KOPT-K1 (cell line): ENCODE data around the gene TBC1D30.
"Not testable (repeated sequence)": the region's sequence is repeated elsewhere in the genome, so short reads cannot be mapped to it uniquely, and the experiment has no call there.

Experiments
- H3K27ac ChIP-seq: fragments of 200-600 bp; sonication (generic); 2 replicates; pipeline ENCODE4 v1.5.1; 2016; ENCODE audit warnings: antibody characterized with exemption, mild to moderate bottlenecking, low read depth, low read length; ENCODE audit not compliant: poor library complexity, severe bottlenecking
- H3K36me3 ChIP-seq: fragments of 200-600 bp; sonication (generic); 2 replicates; pipeline ENCODE4 v1.5.1; 2017; ENCODE audit warnings: antibody characterized with exemption, mild to moderate bottlenecking, low read length, moderate library complexity; ENCODE audit not compliant: insufficient read depth
- H3K9me3 ChIP-seq: fragments of 200-600 bp; sonication (generic); 2 replicates; pipeline ENCODE4 v1.5.1; 2017; ENCODE audit warnings: antibody characterized with exemption, low read length, mild to moderate bottlenecking; ENCODE audit not compliant: insufficient read depth, poor library complexity, severe bottlenecking

The TBC1D30 gene

DNA sequence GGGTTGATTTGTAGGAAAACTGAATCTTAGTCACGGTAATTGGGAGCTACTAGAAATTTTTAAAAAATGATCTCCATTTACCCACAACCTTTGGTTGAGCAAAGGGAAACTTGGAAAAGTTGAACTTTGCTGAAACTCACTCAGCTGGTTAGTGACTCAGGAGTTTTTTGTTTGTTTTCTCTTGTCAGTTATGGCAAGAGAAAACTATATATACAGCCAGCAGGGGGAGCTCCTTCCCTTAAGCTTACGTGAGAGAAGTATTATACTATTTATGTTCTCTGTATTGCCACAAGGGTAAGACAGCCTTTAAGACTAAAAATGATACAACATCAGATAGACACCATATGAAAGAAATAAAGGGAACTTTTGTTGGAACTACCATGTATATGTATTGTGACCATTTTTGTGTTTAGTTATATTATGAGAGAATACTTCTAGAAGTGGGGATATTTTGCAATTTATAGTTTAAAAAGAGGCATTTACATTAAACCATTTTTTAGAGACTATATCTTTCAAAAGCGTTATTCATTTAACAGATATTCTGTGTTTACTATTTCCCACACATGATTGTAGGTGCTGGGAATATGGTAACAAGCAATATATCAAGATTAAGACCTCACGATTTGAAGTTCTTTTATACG lies 28.1 kb upstream of the TBC1D30 start:
- H3K9me3 ChIP-seq: no peaks in the 10 kb centered on the region
- H3K36me3 ChIP-seq: no peaks in the 10 kb centered on the region
- H3K27ac ChIP-seq: no peak overlapping the region

DNA sequence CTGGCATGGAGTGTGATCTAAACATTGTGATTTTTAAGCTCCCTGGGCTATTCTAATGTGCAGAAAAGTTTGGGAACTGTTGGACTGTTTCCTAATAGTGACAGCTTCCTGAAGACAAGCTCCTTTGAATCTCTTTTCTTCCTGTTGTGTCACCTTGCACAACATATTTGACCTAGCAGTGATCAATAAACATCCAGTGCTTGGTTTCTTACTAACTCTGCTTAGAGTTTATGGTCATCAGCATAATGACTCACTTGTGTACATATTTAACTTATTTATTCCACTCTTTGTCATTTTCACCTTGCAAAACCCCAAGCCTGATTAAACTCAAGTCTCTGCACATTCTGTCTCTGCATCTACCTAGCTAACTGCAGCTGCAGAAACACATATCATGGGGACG lies 27.3 kb upstream of the TBC1D30 start:
- no peak overlapping the region for H3K27ac ChIP-seq
- H3K36me3 ChIP-seq: no peaks in the 10 kb centered on the region
- H3K9me3 ChIP-seq: no peaks in the 10 kb centered on the region

DNA sequence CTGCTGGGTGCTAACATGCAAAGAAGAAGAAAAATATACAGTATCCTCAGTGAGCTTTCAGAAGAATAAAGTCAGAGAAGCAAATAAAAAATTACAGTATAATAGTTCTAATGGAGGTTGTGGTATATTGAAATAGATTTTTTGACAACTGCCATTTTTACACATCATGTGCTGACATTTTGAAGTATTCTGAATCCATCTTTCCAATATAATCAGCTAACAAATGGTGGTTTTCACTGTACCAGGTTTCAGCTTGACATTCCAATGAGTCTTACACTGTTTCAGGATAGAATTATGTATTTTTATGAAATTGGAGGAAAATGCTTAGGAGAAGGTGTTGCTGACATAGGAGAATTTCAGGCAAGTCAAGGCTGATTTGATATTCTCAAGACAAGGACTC lies 26.3 kb upstream of the TBC1D30 start:
- H3K36me3 ChIP-seq: no peaks in the 10 kb centered on the region
- H3K9me3 ChIP-seq: no peaks in the 10 kb centered on the region
- no peak overlapping the region for H3K27ac ChIP-seq

DNA sequence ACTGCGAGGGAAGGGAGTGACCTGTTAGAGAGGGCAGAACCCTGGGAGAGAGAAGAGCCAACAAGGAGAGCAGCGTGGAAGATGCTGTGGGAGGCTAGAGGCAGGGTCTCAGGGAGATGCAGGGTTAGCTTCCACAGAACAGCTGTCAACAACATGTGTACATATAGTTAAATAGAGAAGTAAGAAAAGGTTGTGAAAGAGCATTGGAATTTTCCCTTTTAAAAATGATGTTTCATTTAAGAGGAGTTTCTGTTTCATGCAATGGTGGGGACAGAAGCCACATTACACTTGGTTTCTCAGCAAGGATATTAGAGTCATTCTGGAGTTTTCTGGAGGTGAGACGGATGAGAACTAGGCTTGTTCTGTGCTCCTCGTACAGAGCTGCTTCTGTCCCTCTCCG lies 23.8 kb upstream of the TBC1D30 start:
- Histone ChIP-seq H3K36me3 (no peaks in the 10 kb centered on the region), H3K27ac (no peak overlapping the region), H3K9me3 (no peaks in the 10 kb centered on the region)

DNA sequence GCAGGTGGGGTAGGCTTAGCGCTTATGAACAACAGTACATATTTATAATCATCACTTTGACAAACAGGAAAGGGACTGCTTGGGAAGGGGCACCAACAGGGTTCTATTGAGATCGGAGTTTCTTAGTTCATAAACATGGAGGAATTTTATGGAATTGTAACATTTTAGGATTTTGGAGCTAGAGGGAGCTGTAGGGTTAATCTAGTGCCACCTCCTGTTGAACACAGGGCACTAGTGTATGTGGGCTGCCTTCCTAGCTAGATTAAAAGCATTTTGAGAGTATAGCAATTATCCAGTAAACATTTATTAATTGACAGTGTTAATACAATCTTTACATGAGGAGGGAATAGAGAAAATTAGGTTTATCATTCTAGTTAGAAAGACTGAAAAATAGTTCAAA lies 23.1 kb upstream of the TBC1D30 start:
- no peak overlapping the region for H3K27ac ChIP-seq
- no peaks in the 10 kb centered on the region for H3K36me3 ChIP-seq
- H3K9me3 ChIP-seq: no peaks in the 10 kb centered on the region

DNA sequence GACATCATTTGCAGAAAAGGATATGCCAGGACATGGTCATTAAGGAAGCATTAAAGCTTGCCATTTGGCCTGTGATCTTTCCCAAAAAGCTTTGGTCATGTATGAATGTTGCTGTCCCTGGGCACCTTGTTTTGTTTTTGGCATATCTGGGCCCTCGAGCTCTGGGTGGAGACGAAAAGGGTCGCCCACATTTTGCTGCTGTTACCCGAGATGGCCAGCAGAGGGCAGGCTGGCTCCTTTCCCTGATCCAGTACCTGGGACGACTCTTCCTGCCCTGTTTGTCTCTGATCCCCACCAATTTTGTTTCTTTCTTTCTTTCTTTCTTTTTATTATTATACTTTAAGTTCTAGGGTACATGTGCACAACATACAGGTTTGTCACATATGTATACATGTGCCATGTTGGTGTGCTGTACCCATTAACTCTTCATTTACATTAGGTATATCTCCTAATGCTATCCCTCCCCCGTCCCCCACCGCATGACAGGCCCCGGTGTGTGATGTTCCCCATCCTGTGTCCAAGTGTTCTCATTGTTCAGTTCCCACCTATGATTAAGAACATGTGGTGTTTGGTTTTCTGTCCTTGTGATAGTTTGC lies 22.2 kb upstream of the TBC1D30 start:
- not testable (repeated sequence) for H3K27ac ChIP-seq, H3K36me3 ChIP-seq, H3K9me3 ChIP-seq

DNA sequence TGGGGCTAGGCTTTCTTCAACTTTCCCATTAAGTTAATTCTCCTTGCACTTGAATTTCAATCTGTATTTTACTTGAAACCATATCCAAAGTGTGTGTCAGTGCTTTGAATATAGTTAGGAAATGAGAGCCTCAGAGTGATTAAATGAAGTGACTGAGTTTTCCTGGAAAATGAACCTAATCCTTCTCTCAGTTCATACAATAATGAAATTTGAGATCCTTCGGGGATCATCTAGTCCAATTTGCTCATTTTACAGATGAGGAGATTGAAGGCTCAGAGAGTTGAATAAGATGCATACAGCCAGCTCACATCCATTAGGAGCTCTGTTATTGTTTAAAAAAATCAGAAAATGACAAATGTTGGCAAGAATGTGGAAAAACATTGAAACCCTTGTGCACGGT lies 18.3 kb upstream of the TBC1D30 start:
- no peak overlapping the region for H3K27ac ChIP-seq
- no peaks in the 10 kb centered on the region for H3K9me3 ChIP-seq
- no peaks in the 10 kb centered on the region for H3K36me3 ChIP-seq

DNA sequence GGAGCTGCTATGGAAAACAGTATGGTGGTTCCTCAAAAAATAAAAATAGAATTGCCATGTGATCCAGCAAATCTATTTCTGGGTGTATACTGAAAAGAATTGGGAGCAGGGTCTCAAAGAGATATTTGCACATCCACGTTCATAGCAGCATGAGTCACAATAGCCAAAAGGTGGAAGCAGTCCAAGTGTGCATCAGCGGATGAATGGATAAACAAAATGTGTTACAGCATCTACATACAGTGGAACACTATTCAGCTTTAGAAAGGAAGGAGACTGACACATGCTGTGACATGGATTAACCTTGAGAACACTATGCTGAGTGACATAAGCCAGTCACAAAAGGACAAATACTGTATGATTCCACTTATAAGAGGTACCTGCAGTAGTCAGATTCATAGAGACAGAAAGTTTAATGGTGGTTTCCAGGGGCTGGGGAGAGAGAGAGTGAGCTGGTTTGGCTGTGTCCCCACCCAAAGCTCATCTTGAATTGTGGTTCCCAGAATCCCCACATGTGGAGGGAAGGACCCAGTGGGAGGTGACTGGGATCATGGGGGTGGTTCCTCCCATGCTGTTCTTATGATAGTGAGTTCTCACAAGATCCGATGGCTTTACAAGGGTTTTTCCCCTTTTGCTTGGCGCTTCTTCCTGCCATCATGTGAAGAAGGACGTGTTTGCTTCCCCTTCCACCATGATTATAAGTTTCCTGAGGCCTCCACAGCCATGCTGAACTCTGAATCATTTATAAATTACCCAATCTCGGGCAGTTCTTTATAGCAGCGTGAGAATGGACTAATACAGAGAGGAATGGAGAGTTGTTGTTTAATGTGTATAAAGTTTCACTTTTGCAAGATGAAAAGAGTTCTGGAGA lies 17.6 kb upstream of the TBC1D30 start:
- Histone ChIP-seq H3K9me3 (no peaks in the 10 kb centered on the region), H3K36me3 (no peaks in the 10 kb centered on the region), H3K27ac (no peak overlapping the region)

DNA sequence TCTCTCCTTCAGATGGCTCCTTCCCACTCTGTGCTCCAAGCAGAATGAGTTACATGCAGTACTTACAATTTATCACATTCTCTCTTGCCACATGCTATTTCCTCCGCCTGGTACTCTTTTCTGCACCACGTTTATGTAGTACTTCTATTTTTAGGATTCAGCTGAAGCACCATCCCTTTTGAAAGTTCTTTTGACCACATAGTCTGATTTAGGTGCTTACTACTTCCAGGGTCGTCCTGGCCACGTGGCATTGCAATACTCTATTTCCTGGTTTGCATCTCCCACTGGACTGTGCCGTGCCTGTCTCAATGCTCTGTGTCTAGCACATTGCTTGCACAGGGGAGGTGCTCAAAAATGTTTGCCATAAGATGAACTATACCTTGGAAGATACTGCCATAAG lies 16.3 kb upstream of the TBC1D30 start:
- H3K27ac ChIP-seq: no peak overlapping the region
- H3K36me3 ChIP-seq: no peaks in the 10 kb centered on the region
- H3K9me3 ChIP-seq: no peaks in the 10 kb centered on the region

DNA sequence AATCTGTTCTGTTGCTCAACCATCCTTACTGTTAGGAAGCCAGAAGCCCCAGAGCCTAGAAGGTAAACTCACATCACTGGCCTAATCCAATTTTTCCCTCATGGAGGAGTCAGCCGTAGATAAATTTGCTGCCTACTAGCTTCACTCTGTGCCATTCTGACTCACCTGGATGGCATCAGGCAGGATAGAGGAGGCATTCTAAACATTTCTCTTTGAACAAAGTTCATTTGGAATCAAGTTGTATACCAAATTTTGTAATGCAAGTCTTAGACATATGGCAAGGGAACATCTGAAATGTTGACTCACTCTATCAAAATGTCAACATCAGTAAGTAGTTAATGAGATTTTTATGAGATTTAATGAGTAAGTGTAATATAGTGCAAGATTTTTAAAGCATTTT lies 13.6 kb upstream of the TBC1D30 start:
- Histone ChIP-seq H3K27ac (no peak overlapping the region), H3K36me3 (no peaks in the 10 kb centered on the region), H3K9me3 (no peaks in the 10 kb centered on the region)

DNA sequence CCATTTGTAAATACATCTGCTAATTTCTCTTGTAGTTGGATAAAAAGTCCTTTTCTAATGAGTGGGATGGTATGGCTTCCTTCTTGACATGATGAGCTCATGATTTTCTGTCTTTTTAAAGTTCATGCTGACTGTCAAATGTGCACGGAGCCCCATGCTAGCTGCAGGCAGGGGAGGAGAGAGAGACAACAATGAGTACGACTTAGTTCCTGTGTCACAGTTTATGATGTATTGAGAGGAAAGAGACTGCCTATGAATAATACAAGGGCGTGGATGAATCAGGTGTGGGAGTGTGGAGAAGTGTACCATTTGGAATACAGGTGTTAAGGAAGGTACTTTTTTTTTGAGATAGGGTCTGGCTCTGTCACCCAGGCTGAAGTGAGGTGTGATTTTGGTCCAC lies 10.7 kb upstream of the TBC1D30 start:
- no peaks in the 10 kb centered on the region for H3K36me3 ChIP-seq
- H3K9me3 ChIP-seq: no peaks in the 10 kb centered on the region
- H3K27ac ChIP-seq: no peak overlapping the region

DNA sequence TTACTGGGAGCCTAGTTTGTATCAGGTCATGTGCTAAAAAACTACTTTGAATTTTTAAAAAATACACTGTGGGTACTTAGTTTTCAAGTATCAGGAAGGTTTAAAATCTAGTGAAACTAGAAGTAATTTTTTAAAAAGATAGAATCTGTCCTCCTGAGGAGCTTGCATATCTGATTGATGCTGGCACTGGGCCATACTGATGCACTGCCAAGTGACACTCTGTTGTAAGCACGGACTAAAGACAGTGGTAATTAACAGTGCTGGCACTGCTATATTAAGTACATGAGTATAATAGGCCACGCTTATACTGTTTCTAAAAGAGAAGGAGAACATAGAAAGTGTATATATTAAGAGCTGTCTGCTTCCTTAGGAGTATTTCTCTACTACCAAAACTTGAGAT lies 10.0 kb upstream of the TBC1D30 start:
- Histone ChIP-seq H3K9me3 (no peaks in the 10 kb centered on the region), H3K27ac (no peak overlapping the region), H3K36me3 (no peaks in the 10 kb centered on the region)

DNA sequence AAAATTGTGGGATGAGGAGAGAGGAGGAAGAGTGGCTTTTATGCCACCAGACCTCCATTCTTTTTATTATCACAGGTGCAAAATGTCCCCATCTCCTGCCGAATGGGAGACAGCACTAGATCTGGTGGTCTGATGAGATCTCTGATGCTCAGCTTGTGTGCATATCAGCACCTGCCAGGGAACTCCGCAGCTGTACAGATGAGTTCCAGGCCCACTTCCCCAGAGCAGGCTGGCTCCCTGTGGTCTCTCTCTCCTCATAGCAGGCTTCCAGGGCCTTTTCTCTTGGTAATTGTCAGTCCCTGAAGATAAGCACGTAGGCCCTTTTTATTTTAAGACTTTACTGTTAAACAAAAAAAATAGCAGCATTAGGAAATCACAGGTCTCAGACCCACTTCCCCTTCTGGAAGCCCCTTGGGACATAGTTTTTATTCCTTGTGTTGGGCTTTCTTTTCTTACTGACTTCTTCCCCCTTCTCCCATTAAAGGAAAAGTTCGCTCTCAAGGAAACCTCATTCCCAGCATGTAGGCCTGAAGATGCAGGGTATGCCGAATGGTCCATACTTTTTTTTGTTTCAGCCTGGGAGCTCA lies 4.5 kb upstream of the TBC1D30 start:
- Histone ChIP-seq H3K27ac (no peak overlapping the region), H3K36me3 (no peaks in the 10 kb centered on the region), H3K9me3 (peaks cover 27% of the 10 kb centered on the region)

DNA sequence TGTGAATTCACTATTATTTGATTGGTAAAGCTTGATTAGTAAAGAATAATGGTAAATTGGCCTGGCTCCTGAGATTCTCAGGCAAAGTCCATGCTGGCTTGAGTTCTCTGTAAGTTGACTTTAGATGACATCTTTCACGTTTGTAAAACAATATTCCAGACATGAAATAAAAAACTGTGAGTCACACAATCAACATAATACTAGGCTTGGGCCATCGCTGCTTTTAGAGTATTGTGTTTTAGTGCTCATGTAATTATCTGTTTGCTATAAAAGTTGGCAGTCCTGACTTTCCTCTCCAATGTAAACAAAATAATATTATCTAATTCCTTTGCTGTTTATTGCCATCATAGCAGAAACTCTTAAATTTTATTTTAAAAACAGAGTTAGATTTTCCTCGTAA lies 3.9 kb upstream of the TBC1D30 start:
- Histone ChIP-seq H3K36me3 (no peaks in the 10 kb centered on the region), H3K9me3 (peaks cover 34% of the 10 kb centered on the region), H3K27ac (no peak overlapping the region)

DNA sequence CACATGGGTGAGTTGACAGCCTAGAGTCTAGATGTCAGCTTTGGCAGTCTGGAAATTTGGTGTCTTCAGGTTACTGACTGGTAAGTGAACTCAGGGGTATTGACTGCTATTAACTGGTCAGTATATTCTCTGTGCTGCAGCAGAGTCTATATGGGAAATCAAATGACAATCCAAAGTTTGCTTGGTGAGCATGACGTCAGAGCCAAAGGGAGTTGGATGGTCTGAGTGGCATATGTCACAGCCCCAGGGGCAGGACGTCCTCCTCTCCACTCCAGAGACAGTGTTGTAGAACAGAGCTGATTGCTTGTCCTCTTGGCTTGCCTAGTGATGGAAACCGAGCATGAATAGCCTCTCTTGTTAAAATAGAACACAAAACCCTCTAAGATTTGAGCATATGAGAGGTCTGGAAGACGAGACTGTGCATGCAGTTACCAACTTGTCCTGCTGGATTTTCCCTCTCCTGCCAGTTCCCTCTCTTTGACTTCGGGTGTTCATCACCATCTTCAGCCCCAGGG lies 3.3 kb upstream of the TBC1D30 start:
- H3K27ac ChIP-seq: no peak overlapping the region
- peaks cover 37% of the 10 kb centered on the region for H3K9me3 ChIP-seq
- H3K36me3 ChIP-seq: no peaks in the 10 kb centered on the region
